Lower leg skin (tissue), 3 donors: Measurements from ENCODE around the gene TLL2.

Experiments
- POLR2A ChIP-seq, 2 donors: fragments of 450-650 bp; IDR thresholded peaks; one replicate each; pipeline ENCODE4 v1.6.1; 2016 to 2017; ENCODE audit warnings: antibody characterized with exemption in 2 of 2, mild to moderate bottlenecking in 1 of 2, moderate library complexity in 1 of 2
- TF ChIP-seq, protein P1 (sequence below), 3 donors: fragments of 450-650 bp; IDR thresholded peaks; one replicate each; pipeline ENCODE4 v1.5.1; 2016; ENCODE audit warnings: antibody characterized with exemption in 3 of 3, mild to moderate bottlenecking in 3 of 3, moderate library complexity in 2 of 3

DNA sequence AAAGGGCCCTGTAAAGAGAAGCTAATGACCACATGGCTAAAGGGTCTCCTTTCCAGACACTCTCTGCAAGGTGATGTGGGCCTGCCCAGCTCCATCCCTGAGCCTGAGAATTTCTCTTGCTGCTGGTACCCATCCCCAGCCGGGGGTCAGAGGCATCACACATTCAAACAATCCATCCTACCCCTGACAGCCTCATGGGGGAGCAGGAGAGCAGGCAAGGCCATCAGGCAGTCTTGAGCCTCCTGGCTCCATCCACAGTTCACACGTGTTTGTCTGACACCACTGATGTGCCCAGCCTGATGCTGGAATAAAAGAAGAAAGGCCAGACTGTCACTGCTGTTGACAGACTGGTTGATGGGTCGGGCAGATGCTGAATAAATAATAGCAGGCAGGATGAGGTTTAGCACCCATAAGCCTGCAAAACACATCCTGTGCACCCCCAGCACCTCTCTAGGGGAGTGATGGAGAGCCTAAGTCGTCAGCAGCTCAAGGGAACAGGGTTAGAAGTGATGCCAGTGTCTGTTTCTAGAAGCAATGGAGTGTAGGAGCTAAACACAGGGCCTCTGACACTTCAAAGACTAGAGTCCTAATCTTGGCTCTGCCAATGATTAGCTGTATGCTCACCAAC lies 43.5 kb downstream of the TLL2 start:
- TF ChIP-seq, protein P1, sequence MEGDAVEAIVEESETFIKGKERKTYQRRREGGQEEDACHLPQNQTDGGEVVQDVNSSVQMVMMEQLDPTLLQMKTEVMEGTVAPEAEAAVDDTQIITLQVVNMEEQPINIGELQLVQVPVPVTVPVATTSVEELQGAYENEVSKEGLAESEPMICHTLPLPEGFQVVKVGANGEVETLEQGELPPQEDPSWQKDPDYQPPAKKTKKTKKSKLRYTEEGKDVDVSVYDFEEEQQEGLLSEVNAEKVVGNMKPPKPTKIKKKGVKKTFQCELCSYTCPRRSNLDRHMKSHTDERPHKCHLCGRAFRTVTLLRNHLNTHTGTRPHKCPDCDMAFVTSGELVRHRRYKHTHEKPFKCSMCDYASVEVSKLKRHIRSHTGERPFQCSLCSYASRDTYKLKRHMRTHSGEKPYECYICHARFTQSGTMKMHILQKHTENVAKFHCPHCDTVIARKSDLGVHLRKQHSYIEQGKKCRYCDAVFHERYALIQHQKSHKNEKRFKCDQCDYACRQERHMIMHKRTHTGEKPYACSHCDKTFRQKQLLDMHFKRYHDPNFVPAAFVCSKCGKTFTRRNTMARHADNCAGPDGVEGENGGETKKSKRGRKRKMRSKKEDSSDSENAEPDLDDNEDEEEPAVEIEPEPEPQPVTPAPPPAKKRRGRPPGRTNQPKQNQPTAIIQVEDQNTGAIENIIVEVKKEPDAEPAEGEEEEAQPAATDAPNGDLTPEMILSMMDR (IDR thresholded peaks at IDR 0.05): no peak
- TF ChIP-seq POLR2A (IDR thresholded peaks at IDR 0.05): no peak
